Measurements from ENCODE around the gene POLD3.

GRCh38 chr11:74654976-74655375 lies 62.6 kb downstream of the POLD3 start:
- TF ChIP-seq POLR2AphosphoS5 (IDR thresholded peaks at IDR 0.05; ENCODE audit: low read depth, low read length) (no peak), REST (IDR thresholded peaks at IDR 0.05; ENCODE audit: insufficient read depth in 1 of 2, low read depth in 2 of 2, low read length in 2 of 2) (no peak), SIN3A (IDR thresholded peaks at IDR 0.05; ENCODE audit: borderline replicate concordance, insufficient read depth, low read length) (no peak), TAF1 (IDR thresholded peaks at IDR 0.05; ENCODE audit: borderline replicate concordance, insufficient read depth, low read length) (no peak)

Data from PFSK-1 (cell line).